GM13976 (cell line): ENCODE measurements around the gene MBOAT1.

Experiments
- DNase-seq: peaks from one replicate; pipeline ENCODE4 v3.0.0; 2012; ENCODE audit warnings: low spot score
- CTCF ChIP-seq: IDR thresholded peaks from 2 replicates; pipeline ENCODE4 v1.5.1; 2012; ENCODE audit warnings: borderline replicate concordance, mild to moderate bottlenecking; ENCODE audit not compliant: insufficient read depth; ENCODE audit errors: extremely low read depth, missing control alignments, control extremely low read depth
- in situ Hi-C: fragments of 300-500 bp; cut with MboI; formaldehyde crosslinking; loops from one replicate; pipeline ENCODE4 v1.12.0; 2022; ENCODE audit warnings: low sequenced_read_pairs, mixed read lengths, inconsistent platforms; ENCODE audit not compliant: unreplicated experiment

MBOAT1 gene

GRCh38 chr6:20092071-20092566 lies 120.2 kb downstream of the MBOAT1 start:
- DNase-seq, result no peak
- peak; percentile 54 for TF ChIP-seq CTCF
- in situ Hi-C loops, result loop anchor here (10.0 kb wide), 1 partner anchor 423 kb away; no protein-coding TSS in a partner anchor

DNA sequence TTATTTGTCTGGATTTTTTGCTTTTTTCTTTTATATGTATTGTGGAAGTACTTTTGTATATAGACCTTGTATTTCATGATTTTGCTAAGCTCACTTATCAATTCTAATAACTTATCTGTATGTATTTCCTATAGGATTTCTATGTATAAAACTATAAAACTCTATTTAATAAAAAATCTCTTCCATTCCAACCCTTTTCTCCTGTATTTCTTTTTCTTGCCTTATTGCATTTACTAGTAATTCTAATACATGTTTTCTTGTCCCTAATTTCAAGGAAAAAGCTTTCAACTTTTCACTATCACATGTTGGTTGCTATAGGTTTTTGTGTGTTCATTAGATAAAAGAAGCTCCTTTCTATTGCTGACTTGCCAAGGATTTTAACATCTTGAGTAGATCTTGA lies 125.3 kb downstream of the MBOAT1 start:
- no peak for DNase-seq
- no peak for TF ChIP-seq CTCF
- in situ Hi-C loops, result no loop called here

- in situ Hi-C loops, result no loop called here
These were observed 126.5 kb downstream of the MBOAT1 start for GRCh38 chr6:20085817-20086216.

DNA sequence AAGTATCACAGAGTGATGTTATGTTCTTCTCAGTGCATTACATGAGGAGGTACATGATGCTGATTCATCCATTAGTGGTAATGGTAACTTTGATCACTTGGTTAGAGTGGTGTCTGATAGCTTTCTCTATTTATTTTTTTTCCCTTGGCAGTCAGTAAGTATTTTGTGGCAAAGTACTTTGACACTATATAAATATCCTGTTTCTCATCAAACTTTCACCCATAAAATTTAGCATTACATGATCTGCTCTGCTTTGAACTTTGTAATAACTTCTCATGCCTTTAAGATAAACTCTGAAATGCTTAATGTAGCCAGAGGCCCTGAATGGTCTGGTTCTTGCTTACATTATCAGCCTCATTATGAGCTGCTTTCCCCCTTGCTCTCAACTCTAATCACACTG lies 127.9 kb downstream of the MBOAT1 start:
- TF ChIP-seq CTCF, result no peak
- DNase-seq, result no peak
- in situ Hi-C loops, result no loop called here

More at GRCh38 chr6:20085817-20086216, 126.5 kb downstream of the MBOAT1 start:
- TF ChIP-seq CTCF, result no peak
- DNase-seq, result no peak

- DNase-seq, result no peak
- TF ChIP-seq CTCF, result no peak
- in situ Hi-C loops, result loop anchor here (25.0 kb wide), 1 partner anchor 1085 kb away; no protein-coding TSS in a partner anchor
These were observed 140.3 kb downstream of the MBOAT1 start for GRCh38 chr6:20071998-20072397.

- in situ Hi-C loops, result loop anchor here (25.0 kb wide), 1 partner anchor 1083 kb away; no protein-coding TSS in a partner anchor
- DNase-seq, result no peak
- no peak for TF ChIP-seq CTCF
These were observed 142.2 kb downstream of the MBOAT1 start for GRCh38 chr6:20070047-20070446.

DNA sequence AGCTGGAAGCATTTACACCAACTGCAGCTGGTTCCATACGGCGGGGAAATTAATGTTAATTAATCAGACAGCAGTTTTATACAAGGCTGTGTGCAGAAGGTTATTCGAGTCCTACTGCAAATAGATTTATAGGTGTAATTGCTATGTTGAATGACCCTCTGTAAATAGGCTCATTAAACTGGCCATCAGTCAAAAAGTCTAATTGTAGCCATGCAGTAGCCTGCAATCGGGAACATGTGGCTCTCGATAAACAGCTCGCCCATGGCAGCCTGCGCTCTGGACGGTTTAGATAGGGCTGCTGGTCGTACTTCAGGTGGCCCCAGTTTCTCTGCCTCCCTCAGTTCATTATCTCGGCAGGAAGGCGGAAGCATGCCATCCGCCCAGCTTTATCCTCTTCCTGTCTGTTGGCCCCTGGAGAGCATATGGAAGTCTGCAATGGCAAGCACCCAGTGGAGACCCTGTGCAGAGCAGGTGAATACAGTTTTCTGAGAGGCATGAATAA lies 143.2 kb downstream of the MBOAT1 start:
- DNase-seq, result no peak
- in situ Hi-C loops, result loop anchor here (25.0 kb wide), 1 partner anchor 1082 kb away; no protein-coding TSS in a partner anchor
- TF ChIP-seq CTCF, result no peak
